NCI-H2196 treated with DMSO at 0.1 percent for 48 hours (cell line): ENCODE measurements around the gene ZFYVE21.
"Not testable (repeated sequence)": the region's sequence is repeated elsewhere in the genome, so short reads cannot be mapped to it uniquely, and the experiment has no call there.

Experiments used
- DNase-seq: peaks from one replicate; lab custom pipeline; 2025; ENCODE audit not compliant: unreplicated experiment; lab: John Stamatoyannopoulos, UW

ZFYVE21 gene

GRCh38 chr14:103762036-103762435 lies 46.4 kb downstream of the ZFYVE21 start:
- no peak for DNase-seq

DNA sequence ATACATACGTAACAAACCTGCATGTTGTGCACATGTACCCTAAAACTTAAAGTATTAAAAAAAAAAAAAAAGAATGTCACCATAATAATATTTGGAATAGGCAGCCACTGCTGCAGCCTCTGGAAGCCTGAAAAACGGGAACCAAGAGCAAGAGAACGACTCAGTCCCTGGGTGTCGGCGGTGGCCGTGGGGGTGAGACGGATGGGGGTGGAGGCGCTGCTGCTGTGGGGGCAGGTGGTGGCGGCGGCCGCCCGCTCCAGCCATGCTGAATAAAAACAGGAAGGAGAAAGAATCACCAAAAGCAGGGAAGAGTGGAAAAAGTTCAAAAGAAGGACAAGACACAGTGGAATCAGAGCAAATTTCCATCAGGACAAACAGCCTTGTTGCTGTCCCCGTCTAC lies 46.9 kb downstream of the ZFYVE21 start:
- no peak for DNase-seq

GRCh38 chr14:103763730-103764488 lies 48.3 kb downstream of the ZFYVE21 start:
- DNase-seq = no peak

GRCh38 chr14:103765526-103765925 lies 49.9 kb downstream of the ZFYVE21 start:
- DNase-seq = no peak

GRCh38 chr14:103767336-103767894 lies 51.8 kb downstream of the ZFYVE21 start:
- DNase-seq = no peak

DNA sequence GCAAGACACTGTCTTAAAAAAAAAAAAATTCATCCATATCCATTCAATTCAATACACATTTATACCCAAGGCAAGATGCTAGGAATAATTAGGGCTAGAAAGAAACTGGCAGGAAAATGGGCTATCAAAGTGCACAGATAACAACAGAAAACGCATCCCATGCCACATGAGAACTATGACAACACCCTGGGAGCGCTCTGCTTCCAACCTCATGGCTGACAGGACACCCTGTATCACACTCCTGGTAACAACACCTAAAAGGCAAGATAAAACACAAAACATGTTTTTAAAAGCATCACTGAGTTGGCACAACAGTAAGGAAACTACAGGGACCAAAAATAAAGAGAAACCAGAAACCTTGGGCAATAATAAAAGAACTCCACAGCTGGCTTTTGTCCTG lies 54.9 kb downstream of the ZFYVE21 start:
- no peak for DNase-seq

DNA sequence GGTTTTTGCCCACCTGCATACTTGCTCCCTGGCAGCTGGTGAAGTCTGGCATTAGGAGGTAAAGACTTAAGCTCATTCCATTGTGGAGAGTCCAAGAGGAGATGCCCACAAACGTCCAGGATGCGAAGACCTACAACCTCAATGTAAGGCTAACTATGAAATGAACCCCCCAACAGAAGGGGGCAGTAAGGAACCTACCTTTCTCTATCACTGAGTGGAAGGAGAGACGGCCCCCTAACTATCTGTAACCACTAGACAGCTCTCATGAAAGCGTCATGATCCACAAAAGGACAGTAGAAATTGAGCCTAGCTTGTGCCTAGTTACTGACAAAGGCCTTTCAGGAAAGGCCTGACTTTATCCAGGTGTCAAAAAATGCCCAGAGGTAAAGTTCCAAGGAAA lies 55.3 kb downstream of the ZFYVE21 start:
- DNase-seq = no peak

DNA sequence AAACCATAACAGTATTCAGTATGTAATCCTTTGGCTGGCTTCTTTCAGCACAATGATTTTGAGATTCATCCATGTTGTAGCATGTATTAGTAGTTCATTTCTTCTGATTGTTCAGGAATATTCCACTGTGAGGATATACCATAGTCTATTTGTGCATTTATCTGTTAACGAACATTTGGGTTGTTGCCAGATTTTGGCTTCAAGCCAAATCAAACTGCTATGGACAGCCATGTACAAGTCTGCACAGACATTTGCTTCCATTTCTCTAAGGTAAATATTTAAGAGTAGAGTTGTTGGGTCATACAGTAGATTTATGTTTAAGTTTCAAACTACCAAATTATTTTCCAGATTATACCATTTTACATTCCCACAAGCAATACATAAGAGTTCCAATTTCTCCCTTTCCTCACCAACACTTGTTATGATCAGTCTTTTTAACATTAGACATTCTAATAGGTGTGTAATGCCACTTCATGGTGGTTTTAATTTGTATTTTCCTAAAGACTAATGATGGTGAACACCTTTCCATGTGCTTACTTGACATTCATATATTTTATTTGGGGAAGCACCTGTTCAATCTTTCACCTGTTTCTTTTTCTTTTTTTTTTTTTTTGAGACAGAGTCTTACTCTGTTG lies 56.6 kb downstream of the ZFYVE21 start:
- DNase-seq = no peak

GRCh38 chr14:103773521-103773920 lies 57.9 kb downstream of the ZFYVE21 start:
- no peak for DNase-seq

- no peak for DNase-seq
Observed at GRCh38 chr14:103775506-103775905, 59.9 kb downstream of the ZFYVE21 start.

DNA sequence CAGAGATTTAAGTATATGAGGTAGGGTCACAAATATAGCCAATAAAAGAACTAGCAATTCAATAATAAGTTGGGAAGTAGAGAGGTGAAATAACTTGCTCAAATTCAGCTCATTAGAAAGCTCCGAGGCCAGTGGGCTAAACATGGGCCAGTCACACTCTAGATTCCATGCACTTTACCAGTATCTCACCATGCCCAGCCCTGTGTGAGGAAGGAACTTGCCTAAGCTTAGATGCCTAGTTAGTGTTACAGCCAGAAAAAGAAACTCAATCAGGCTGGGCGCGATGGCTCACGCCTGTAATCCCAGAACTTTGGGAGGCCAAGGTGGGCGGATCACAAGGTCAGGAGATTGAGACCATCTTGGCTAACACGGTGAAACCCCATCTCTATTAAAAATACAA lies 60.7 kb downstream of the ZFYVE21 start:
- DNase-seq = not testable (repeated sequence)

GRCh38 chr14:103782376-103782775 lies 66.8 kb downstream of the ZFYVE21 start:
- no peak for DNase-seq
